Nephron (organoid): ENCODE data around the gene DDX50.
A peak's percentile ranks its signal among the peaks of the same experiment; 100 is the strongest.

Source experiments
- H3K27ac Mint-ChIP-seq, 3 experiments: 2 replicates each; pipeline ENCODE4 v1.8.0; 2020; ENCODE audit warnings: mixed read lengths in 3 of 3, mild to moderate bottlenecking in 2 of 3, moderate library complexity in 1 of 3
- H3K27me3 Mint-ChIP-seq: 2 replicates; pipeline ENCODE4 v1.8.0; 2021; ENCODE audit warnings: low read depth, mild to moderate bottlenecking, moderate library complexity, mixed read lengths
- H3K36me3 Mint-ChIP-seq: 2 replicates; pipeline ENCODE4 v1.8.0; 2020; ENCODE audit warnings: low read depth, mixed read lengths
- H3K4me1 Mint-ChIP-seq: 2 replicates; pipeline ENCODE4 v1.8.0; 2020; ENCODE audit warnings: mixed read lengths
- H3K4me3 Mint-ChIP-seq, 3 experiments: 2 replicates each; pipeline ENCODE4 v1.8.0; 2020; ENCODE audit warnings: mild to moderate bottlenecking in 3 of 3, mixed read lengths in 3 of 3, moderate library complexity in 2 of 3
- H3K9me3 Mint-ChIP-seq: 2 replicates; pipeline ENCODE4 v1.8.0; 2020; ENCODE audit warnings: mixed read lengths
- CTCF ChIP-seq, 3 experiments: fragments of 200-600 bp; sonication (generic); IDR thresholded peaks; one replicate each; pipeline ENCODE4 v1.5.0; 2021; ENCODE audit warnings: antibody characterized with exemption in 3 of 3; ENCODE audit not compliant: unreplicated experiment in 3 of 3

Gene DDX50

GRCh38 chr10:68869623-68870022 lies 31.5 kb upstream of the DDX50 start:
- Mint-ChIP-seq H3K27me3 (no peaks in the 10 kb centered on the region), H3K27ac (peak overlapping the region in 2 of 3 experiments; percentile 4 to 21), H3K4me3 (no peak overlapping the region), H3K9me3 (peaks cover 17% of the 10 kb centered on the region), H3K36me3 (peaks cover 5% of the 10 kb centered on the region), H3K4me1 (peaks cover 35% of the 10 kb centered on the region)
- TF ChIP-seq CTCF (IDR thresholded peaks at IDR 0.05; ENCODE audit: unreplicated experiment in 3 of 3) = no peak

- H3K36me3 Mint-ChIP-seq = peaks cover 5% of the 10 kb centered on the region
- no peak overlapping the region for H3K4me3 Mint-ChIP-seq
- no peak for TF ChIP-seq CTCF (IDR thresholded peaks at IDR 0.05; ENCODE audit: unreplicated experiment in 3 of 3)
- H3K27me3 Mint-ChIP-seq = no peaks in the 10 kb centered on the region
- peak overlapping the region in 2 of 3 experiments; percentile 86 to 93 for H3K27ac Mint-ChIP-seq
- H3K4me1 Mint-ChIP-seq = peaks cover 38% of the 10 kb centered on the region
- peaks cover 14% of the 10 kb centered on the region for H3K9me3 Mint-ChIP-seq
Observed at GRCh38 chr10:68870061-68870460, 31.1 kb upstream of the DDX50 start.

- Mint-ChIP-seq H3K36me3 (peaks cover 5% of the 10 kb centered on the region), H3K4me1 (peaks cover 38% of the 10 kb centered on the region), H3K27me3 (no peaks in the 10 kb centered on the region), H3K27ac (peak overlapping the region; percentile 86 to 95 (median 93)), H3K4me3 (peak overlapping the region in 1 of 3 experiments; percentile 24), H3K9me3 (peaks cover 14% of the 10 kb centered on the region)
- no peak for TF ChIP-seq CTCF (IDR thresholded peaks at IDR 0.05; ENCODE audit: unreplicated experiment in 3 of 3)
Observed at GRCh38 chr10:68870545-68871104, 30.5 kb upstream of the DDX50 start.

GRCh38 chr10:68871105-68871711 lies 29.9 kb upstream of the DDX50 start:
- Mint-ChIP-seq H3K9me3 (peaks cover 12% of the 10 kb centered on the region), H3K4me3 (peak overlapping the region in 1 of 3 experiments; percentile 21), H3K36me3 (peaks cover 5% of the 10 kb centered on the region), H3K4me1 (peaks cover 38% of the 10 kb centered on the region), H3K27ac (peak overlapping the region; percentile 86 to 95 (median 93)), H3K27me3 (no peaks in the 10 kb centered on the region)
- no peak for TF ChIP-seq CTCF (IDR thresholded peaks at IDR 0.05; ENCODE audit: unreplicated experiment in 3 of 3)

- Mint-ChIP-seq H3K4me1 (peaks cover 42% of the 10 kb centered on the region), H3K27me3 (no peaks in the 10 kb centered on the region), H3K27ac (peak overlapping the region; percentile 86 to 95 (median 93))
Observed at GRCh38 chr10:68871731-68872342, 29.3 kb upstream of the DDX50 start.

More at GRCh38 chr10:68871731-68872342, 29.3 kb upstream of the DDX50 start:
- TF ChIP-seq CTCF (IDR thresholded peaks at IDR 0.05; ENCODE audit: unreplicated experiment in 3 of 3) = no peak
- H3K36me3 Mint-ChIP-seq = peaks cover 5% of the 10 kb centered on the region
- peak overlapping the region in 2 of 3 experiments; percentile 26 to 50 for H3K4me3 Mint-ChIP-seq
- peaks cover 8% of the 10 kb centered on the region for H3K9me3 Mint-ChIP-seq
